Stimulated activated CD8-positive, alpha-beta memory T cell treated with anti-CD3 and anti-CD28 coated beads, Interleukin-15, amount 100 ng/mL, for 24 hours (primary cell): ENCODE measurements around the gene OR10P1.

Experiments used
- DNase-seq: peaks from one replicate; pipeline ENCODE4 v3.0.0-alpha.2; 2020; ENCODE audit warnings: low read depth

OR10P1 gene

DNA sequence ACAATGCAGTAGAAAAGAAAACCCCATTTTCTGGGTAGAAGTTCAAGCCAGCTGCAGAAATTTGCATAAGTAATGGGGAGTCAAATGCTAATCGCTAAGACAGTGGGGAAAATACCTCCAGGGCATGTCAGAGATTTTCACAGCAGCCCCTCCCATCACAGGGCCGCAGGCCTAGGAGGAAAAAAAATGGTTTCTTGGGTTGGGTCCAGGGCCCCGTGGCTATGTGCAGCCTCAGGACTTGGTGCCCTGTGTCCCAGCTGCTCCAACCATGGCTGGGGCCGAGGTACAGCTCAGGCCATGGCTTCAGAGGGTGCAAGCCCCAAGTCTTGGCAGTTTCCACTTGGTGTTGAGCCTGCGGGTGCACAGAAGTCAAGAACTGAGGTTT is 14.6 kb downstream of the OR10P1 start:
- DNase-seq = no peak

DNA sequence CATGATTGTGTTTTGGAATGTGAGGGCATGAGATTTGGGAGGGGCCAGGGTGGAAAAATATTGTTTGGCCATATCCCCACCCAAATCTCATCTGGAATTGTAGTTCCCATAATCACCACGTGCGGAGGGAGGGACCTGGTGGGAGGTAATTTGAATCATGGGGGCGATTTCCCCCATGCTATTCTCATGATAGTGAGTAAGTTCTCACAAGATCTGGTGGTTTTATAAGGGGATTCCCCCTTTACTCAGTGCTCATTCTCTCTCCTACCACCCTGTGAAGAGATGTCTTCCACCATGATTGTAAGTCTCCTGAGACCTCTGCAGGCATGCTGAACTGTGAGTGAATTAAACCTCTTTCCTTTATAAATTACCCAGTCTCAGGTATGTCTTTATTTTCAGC is 15.7 kb downstream of the OR10P1 start:
- DNase-seq = no peak

DNA sequence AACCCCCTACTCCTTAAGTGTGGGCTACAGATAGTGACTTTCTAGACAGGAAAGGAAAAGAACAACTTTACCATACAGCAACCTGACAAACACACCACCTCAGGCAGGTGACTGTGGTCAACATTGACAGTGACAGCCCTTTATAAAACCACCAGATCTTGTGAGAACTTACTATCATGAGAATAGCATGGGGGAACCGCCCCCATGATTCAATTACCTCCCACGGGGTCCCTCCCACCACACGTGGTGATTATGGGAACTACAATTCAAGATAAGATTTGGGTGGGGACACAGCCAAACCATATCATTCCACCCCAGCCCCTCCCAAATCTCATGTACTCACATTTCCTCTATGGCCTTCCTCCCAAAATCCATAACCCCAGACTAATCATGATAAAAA is 16.3 kb downstream of the OR10P1 start:
- DNase-seq = no peak

DNA sequence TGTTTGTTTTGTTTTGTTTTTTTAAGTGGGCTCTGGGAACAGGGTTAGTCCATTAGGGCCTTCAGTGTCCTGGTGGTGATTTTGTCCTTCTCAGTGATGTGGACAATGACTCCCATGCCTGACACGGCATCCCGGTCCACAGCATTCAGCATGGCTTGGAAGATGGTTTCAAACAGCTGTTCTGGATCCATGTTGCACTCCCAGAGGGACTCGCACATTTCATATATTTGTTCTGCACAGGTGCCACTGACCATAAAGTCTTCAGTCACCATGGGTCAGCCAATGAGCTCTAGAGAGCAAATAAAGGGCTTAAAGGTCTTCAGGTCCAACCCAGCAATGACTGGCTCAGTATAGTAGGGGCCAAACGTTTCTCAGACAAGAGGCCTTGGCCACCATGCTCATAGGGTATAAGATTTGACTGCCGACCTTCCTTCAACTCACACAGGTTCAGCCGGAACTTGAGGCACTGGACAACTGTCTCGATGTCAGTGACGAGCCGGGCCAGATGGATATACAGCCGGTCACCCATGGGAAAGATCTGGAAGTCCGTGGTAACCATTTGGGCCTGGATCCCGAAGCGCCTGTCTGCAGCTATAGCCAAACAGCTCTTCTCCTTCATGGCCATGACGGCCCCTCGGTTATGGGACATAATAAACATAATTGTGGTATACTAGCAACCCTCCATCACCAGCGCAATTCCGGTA is 18.0 kb downstream of the OR10P1 start:
- DNase-seq = no peak

DNA sequence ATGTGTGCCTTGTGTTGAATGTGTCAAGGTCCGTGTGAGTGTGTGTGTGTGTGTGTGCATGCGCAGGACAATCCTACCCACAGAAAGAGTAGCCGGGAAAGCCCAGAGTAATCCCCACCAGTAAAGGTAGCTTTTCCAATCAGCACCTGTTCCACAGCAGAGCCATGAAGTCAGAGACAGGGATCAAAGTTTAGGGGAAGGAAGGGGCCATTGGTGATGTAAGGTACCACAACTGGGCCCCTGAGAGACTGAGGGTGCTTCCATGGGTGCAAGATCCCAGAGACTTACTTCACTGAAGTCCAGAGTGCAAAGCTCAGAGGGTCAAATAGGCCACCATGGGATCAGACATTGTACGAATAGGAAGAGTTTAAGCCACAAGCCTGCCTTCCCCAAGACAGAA is 20.5 kb downstream of the OR10P1 start:
- no peak for DNase-seq

DNA sequence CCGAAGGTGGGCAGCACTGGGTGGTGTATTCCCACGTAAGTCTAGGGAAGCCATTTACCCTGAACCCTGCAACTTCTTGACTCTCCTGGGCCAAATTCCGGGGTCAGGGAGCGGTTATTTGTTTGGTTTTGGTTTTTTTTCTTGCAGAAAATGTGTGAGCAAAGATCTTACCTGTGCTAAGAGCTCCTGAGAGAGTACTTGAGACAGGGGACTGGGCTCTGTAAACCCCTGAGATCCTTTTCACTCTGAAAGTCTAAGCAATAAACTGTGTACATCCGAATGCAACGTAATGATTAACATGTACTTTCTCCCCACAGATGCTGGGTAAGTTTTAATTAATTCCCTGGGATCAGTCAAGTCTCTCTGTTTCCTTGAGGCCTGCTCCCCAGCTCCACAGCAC is 21.5 kb downstream of the OR10P1 start:
- DNase-seq = no peak

DNA sequence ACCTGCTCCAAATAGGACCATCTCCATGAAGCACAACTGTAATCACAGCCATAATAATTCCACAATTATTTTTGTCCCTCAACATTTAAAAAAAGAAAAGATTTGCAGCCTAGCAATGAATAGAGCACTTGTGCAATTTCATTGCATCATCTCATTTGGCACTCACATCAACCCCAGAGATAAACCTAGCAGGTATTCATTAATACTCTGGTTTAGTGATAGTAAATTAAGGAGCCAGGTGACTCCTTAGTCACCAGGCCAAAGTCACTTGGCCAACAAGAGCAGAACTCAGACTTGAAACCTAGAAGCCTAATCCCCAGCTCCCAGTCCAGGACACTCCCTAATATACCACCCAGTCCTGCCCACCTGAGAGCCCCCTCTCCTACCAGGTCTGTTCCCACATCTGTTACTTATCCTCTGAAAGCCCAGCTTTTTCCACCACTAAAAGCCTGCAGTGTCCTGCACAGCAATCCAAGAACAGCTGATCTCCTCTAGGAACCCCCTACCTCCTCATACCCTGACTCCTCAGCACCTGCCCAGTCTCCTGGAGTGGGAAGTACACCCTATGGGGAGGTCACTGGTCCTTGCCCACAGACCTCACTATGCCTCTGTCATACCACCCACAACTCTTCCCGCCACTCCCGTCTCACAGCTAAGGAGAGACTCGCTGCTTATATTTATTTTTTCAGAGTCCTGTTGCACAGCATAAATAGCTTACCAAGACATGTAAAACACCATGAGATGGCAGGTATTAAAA is 22.1 kb downstream of the OR10P1 start:
- no peak for DNase-seq

DNA sequence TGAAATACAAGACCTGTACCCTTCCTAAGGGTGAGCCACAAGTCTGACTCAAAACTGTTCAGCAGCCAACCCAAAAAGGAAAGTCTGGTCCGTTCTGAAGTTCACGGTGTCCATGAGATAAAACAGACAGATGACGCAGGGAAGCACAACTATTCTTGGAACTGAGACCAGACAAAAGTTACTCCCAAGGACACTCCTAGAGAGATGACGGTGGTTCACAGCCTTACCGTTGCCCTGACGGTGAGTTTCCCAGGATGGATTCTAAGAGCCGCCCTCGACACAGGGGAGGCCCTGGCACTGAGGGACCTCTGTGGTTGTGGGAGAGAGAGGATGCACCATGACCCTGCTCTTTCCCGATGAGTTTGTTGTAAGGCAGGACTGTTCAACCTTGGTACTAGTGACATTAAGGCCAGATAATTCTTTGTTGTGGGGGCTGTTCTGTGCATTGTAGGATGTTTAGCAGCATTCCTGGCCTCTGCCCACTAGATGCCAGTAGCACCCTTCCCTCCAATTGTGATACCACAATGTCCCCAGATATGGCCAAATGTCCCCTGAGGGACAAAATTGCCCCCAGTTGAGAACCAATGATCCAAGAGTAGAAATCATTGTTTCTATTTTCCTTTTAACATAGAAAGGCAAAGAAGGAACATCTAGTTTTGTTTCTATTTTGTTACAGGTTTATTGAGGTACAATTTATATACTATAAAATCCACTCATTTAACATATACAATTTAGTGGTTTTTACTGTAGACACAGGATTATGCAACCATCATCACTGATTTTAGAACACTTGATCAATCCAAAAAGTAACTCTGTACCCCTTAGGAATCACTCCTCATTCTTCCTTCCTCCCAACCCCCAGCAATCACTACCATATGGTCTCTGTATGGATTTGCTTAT is 23.0 kb downstream of the OR10P1 start:
- DNase-seq = no peak

DNA sequence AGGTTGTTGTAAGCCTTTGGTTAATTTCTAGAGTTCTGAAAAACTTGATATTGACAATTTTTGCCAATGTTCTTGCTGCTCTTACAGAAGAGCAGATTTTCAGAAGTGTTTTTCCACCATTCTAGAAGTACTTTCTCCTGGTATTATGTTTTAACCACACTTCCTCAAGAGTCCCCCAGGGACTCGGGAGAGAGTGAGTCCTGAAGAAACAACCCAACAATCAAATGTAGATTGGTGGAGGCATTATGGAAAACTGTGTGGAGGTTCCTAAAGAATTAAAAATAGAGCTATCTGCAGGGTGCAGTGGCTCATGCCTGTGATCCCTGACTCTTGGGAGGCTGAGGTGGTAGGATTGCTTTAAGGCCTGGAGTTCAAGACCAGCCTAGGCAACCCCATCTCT is 26.7 kb downstream of the OR10P1 start:
- DNase-seq = no peak

DNA sequence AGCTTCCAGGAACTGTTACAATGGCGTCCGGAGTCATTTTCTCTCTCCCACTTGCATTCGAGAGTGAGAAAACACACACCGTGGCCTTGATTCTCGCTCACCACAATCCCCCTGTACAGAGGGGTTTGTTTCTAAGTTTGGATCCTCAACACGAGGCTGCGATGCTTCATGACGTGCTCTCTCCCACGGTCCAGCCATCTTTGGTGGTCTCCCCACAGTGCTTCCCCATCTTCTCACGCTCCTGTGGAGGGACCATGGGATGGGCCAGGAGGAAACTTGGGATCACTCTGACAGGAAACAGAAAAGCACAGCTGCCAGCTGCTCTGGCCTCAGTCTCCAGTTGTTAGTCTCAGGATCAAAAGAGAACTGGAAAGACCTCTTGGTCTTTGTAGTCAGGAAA is 28.1 kb downstream of the OR10P1 start:
- no peak for DNase-seq

DNA sequence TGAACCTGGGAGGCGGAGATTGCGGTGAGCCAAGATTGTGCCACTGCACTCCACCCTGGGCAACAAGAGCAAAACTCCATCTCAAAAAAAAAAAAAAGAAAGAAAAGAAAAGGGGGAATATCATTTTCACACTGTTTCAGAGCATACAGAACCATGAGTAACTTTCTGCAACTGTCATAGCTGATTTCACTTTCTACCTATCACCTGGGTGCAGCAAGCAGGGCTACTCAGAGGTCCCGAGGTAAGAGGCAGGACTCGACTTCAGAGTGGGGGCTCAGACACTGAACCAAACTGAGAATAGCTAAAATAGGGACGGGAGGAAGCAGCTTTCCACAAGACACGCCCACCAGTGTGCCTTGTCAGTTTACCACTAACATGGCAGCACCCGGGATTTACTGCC is 29.8 kb downstream of the OR10P1 start:
- DNase-seq = no peak

DNA sequence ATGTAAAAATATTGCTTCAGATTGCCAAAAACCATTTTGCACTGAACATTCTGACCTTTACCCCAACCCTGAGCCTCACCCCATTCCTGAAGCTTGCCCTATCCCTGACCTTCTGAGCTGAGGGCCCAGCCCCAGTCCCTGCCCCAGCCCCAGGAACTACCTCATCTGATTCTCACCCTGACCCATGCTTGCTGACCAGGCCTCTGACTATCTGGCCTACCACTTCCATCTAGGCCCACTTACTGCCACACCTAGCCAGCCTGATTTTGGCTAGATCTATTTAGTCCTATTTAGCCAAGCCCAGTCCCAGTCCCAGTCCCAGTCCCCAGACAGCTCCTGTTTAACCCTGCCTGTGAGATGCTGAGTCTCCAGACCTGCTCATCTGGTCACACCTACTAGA is 33.6 kb downstream of the OR10P1 start:
- DNase-seq = no peak

DNA sequence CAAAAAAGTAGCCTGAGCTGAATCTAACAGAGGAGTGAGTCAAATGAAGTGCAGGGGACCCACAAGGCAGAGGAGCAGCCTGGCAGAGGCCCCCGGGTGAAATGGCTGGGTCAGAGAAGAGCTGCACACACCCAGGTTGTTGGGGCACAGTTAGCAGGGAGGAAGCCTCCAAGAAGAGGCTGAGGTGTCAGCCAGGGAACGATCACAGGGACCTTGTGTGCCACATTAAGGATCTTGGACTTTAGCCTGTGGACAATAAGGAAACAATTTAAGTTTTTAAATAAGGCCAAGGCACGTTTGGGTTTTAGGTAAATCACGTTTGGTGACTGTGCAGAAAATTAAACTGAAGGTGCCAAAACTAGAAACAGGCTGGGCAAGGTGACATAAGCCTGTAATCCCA is 35.1 kb downstream of the OR10P1 start:
- DNase-seq = no peak

DNA sequence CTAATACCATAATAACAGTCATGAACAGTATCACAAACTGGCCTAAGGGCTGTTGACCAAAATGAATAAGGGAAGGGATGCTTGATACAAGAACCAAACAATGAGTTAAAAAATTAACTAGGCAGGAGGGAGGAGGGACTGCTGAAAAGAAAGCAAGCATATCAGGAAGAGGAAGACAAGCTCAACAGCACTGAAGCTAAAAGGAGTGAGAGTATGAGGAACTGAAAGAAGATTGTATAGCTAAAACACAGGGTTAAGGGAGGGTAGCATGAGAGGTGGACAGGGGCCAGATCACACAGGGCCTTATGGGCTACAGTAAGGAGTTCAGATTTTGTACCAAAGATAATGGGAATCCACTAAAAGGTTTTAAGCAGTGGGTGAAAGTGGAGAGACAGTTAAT is 36.9 kb downstream of the OR10P1 start:
- DNase-seq = no peak

DNA sequence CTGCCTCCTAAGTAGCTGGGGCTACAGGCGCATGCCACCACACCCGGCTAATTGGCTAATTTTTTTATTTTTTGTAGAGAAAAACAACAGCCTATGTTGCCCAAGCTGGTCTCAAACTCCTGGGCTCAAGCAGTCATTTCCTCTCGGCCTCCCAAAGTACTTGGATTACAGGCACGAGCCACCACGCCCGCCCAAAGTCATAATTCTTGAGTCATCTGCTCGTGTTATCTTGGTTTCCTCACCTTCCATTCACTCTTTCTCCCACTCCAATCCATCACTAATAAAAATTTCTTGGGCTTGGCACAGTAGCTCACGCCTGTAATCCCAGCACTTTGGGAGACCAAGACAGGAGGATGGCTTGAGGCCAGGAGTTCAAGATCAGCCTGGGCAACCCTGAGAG is 39.0 kb downstream of the OR10P1 start:
- DNase-seq = no peak

DNA sequence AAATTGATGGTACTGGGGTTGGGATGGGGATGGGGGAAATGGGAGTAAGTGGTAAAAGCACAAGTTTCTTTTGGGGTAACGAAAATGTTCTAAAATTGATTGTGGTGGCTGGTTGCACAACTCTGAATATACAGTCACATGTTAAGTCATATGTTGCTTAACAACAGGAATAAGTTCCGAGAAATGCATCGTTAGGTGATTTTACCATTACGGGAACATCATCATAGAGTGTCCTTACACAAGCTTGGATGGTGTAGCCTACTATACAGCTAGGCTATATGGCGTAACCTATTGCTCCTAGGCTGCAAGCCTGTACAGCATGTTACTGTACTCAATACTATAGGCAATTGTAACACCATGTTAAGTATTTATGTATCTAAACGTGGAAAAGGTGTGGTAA is 40.0 kb downstream of the OR10P1 start:
- no peak for DNase-seq

DNA sequence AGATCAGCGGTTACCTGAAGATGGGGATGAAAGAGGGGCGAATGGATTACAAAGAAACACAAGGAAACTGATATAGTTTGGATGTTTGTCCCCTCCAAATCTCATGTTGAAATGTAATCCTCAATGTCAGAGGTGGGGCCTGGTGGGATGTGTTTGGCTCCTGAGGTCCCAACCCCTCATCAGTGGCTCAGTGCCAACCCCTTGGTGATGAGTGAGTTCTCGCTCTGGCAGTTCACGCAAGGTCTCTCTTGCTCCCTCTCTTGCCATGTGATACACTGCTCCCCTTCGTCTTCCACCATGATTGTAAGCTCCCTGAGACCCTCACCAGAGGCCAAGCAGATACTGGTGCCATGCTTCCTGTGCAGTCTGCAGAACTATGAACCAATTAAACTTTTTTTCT is 43.0 kb downstream of the OR10P1 start:
- no peak for DNase-seq

DNA sequence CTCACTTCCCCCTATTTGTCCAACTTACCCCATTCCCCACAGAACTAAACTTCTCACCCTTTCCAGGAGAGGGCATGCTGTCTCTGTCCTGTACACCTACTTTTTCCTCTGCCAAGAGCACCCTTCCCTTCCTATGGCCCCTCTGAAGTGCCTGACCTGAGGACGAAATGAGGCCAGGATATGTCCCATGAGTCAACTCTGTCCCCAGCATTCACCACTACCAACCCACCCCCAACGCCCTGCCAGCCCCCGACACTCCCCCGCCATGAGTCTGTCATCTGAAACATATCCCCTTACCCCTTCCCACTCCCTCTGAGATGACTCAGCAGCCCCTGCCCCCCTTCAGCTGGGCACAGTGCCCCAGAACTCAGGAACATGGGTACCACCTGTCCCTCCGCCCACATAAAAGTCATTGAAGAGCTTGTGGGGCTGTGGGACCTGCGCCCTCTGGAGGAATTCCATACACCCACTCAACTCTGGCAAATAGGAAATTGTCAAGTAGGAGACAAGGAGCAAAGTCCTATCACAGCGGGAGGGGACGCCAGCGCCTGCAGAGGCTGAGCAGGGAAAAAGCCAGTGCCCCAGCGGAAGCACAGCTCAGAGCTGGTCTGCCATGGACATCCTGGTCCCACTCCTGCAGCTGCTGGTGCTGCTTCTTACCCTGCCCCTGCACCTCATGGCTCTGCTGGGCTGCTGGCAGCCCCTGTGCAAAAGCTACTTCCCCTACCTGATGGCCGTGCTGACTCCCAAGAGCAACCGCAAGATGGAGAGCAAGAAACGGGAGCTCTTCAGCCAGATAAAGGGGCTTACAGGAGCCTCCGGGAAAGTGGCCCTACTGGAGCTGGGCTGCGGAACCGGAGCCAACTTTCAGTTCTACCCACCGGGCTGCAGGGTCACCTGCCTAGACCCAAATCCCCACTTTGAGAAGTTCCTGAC is 44.7 kb downstream of the OR10P1 start:
- DNase-seq = no peak

DNA sequence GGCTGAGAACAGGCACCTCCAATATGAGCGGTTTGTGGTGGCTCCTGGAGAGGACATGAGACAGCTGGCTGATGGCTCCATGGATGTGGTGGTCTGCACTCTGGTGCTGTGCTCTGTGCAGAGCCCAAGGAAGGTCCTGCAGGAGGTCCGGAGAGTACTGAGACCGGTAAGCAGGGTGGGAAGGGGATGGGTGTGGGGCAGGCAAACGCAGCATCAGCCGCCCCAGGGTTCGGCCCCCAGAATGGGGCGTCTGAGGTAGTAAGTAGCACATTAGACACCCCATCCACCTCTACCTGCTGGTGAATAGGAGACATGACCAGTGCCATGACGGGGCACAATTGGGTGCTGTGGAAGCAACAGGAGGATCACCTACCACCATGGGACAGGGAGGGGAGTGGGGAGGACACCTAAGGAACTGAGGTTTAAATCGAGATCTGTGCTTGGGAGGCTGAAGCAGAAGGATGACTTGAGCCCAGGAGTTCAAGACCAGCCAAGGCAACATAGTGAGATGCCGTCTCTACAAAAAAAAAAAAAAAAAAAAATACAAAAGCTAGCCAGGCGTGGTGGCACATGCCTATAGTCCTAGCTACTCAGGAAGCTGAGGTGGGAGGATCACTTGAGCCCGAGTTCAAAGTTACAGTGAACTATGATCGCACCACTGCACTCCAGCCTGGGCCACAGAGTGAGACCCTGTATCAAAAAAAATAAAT is 45.5 kb downstream of the OR10P1 start:
- no peak for DNase-seq

DNA sequence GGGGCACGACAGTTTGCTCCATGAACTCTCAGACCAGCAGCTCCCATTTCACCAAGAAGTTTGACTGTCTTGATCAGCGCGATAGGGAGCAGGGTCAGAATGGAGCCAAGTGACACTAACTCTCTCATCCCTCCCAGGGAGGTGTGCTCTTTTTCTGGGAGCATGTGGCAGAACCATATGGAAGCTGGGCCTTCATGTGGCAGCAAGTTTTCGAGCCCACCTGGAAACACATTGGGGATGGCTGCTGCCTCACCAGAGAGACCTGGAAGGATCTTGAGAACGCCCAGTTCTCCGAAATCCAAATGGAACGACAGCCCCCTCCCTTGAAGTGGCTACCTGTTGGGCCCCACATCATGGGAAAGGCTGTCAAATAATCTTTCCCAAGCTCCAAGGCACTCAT is 47.0 kb downstream of the OR10P1 start:
- no peak for DNase-seq

DNA sequence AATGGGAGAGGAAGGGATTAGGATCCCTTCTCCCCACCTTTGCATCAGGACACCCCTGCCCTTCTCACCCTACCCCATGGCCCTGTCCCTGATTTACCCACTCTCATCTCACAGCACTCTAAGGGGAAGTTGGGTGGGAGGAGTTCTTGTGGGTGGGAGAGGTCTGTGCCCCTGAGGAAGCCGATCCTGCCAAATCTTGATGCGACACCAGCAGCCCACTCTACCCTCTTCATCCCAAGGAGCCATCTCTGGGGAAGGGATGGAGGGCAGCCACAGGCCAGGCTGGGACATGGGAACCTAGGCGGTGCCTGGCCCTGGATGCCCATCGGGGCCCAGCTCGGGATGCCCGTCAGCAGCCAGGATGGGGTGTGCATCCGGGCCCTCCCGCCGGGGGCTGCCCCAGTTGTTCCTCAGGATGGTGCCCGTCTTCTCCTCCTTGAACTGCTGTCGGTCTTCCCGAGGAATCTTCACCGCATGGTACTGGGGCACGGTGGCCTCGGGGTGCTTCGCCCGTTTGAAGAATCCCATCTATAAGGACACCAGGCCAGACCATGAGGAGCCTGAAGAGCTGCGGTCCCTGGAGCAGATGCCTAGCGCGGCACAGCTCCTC is 48.2 kb downstream of the OR10P1 start:
- no peak for DNase-seq
